GM19397 (cell line): ENCODE results near the gene TMPRSS4.

Experiments used
- ATAC-seq: cut with Tn5 transposase; IDR thresholded peaks from one replicate; pipeline ENCODE4 v1.9.1; 2021; ENCODE audit warnings: mild to moderate bottlenecking, moderate library complexity; ENCODE audit not compliant: unreplicated experiment

The TMPRSS4 gene

DNA sequence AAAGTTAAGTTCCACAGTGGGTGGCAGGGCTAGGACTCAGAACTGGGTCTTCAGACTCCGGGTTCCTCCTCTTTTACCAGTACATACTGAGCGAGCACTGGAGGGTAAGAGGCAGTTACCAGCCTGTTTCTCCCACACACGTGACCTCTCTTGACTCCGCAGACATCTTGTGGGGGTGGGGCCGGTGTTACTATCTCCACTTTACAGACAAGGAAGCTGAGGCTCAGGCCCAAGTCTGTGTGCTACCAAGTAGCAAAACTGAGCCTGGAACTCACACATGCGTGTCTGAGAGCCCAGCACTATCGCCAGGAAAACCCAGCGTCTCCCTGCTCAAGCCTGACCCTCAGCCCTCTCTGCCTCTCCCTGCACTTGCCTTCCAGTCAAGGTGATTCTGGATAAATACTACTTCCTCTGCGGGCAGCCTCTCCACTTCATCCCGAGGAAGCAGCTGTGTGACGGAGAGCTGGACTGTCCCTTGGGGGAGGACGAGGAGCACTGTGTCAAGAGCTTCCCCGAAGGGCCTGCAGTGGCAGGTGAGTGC, 25.9 kb downstream of the TMPRSS4 start:
- ATAC-seq = no peak

DNA sequence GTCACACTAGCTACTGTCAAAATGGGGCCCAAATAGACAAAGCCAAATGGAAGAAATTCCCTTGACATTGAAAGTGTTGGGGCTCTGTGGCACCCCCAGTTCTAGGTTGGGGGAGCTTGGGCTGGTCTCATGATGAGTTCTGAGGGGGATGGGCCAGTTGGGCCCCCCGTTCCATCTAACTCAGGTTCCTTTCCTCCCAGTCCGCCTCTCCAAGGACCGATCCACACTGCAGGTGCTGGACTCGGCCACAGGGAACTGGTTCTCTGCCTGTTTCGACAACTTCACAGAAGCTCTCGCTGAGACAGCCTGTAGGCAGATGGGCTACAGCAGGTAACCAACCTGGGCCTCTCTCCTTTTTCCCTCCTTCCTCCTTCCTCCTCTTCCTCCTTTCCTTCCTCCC, 27.6 kb downstream of the TMPRSS4 start:
- no peak for ATAC-seq

DNA sequence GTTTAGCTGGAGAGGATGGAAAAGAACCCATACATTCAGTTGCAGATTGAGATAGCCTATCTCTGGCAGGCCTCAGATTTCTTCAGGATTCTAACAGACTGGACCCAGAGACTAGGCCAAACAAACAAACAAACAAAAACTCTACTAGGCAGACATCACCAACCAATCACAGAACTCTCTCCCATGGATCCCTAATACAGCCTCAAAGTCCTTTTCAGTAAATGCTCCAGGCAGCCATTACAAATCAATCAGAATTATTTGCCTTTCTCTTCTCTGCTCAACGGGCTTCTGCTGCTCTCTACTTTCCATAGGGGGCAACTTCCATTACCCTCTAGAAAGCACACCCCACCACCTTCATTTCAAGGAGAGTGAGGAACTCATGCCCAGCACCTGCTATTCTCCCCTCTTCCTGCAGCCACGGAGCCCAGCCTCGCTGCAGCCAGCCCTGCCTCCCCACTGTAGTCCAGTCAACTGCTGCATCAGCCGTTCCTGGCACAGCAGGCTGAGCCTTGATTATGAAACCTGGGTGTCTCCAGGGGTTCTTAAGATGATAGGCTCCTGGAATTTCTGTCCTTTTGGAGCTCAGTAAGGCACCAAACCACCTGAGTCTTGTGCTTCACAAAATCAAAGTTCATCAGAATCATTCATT, 28.9 kb downstream of the TMPRSS4 start:
- ATAC-seq = no peak

DNA sequence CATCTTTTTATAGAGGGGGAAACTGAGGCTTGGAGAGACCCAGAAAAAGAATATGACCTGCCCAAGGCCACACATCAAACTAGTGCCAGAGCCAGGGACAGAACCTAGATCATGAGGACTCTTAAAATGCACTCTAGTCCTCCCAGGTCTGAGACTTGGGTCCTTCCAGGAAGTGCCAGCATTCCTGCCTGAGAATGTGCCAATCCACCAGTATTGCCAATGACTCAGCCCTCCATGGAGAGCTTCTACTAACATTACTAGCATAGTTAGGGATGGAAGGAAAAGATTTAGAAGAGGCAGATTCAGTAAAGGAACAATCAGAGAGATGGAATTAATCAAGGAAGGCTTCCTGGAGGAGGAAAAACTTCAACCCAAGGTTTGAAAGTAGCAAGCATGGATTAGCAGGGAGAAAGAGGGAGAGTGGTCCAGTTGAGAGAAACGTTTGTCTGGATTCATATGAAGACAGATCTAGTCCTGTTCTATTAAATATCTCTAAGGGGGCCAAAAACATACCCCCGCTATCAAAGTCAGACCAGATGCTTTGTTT, 30.0 kb downstream of the TMPRSS4 start:
- no peak for ATAC-seq

DNA sequence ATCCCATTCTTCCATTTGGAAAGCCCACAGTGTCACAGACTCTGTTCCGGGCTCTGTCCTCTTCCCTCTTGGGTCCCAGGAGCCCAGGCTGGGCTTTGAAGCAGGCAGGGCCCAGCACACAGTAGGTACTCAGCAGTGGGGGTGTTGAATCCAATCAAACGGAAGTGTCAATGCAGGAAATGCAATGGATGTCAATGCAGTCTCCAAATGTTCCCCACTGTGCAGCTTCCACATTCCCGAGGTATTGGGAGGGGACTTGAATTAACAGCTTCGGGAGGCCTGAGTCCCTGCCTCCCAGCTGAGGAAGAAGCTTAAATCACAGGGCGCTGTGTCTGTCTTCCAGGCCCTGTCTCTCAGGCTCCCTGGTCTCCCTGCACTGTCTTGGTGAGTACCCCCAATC, 31.6 kb downstream of the TMPRSS4 start:
- no peak for ATAC-seq

DNA sequence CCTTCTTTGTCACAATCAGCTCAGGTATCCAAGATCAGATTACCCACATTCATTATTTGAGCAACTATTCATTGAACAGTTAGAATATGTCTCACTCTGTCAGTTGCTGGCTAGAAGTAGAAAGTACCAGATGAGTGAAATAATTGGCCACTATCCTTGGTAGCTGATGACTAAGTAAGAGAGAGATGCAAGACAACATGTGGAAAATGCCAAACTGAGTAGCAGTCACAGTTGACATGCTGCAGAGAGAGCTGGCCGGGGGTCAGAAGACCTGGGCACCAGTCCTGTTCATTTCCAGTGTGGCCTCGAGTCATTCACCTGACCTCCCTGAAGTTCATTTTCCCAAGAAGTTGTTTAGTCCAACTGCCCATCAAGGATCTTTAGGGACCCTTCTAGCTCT, 32.4 kb downstream of the TMPRSS4 start:
- no peak for ATAC-seq

DNA sequence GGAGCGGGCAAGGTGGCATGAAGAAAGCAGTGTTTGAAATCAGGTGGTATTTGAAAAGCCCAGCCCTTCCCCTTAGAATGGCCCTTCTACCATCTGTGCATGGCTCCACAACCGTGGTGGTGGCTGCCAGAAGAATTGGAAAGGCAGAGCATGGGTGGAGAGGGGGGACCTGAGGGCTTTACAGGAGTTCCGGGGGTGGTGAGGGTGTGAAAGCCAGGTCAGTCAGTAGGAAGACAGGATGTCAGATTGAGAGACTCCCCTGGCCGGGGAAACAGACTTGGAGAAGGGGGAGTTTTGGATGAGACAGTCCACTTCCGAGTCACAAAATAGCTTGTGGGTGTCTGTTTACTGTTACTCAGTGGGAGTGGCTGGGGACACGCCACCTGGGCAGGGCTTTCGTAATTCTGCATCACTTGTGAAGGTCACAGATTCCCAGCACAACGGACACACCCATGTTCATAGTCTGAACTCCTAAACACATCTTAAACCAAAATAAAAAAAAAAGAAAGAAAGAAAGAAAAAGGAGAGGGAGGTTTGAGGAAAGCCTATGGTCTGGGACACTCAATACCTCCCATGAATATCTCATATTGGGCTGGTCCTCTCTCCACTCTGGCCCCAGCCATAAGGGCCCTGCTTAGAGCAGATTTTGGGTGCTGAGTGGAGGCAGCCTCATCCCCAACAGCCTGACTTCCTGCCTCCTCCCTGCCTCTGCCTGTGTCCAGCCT, 34.3 kb downstream of the TMPRSS4 start:
- no peak for ATAC-seq

DNA sequence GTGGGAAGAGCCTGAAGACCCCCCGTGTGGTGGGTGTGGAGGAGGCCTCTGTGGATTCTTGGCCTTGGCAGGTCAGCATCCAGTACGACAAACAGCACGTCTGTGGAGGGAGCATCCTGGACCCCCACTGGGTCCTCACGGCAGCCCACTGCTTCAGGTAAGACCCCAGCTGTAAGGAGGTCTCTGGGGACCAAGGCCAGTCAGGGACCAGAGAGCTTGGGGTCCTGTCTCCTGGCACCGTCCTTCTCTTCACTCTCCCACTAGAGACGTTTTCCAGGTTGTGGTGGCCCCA, 34.8 kb downstream of the TMPRSS4 start:
- ATAC-seq = no peak

DNA sequence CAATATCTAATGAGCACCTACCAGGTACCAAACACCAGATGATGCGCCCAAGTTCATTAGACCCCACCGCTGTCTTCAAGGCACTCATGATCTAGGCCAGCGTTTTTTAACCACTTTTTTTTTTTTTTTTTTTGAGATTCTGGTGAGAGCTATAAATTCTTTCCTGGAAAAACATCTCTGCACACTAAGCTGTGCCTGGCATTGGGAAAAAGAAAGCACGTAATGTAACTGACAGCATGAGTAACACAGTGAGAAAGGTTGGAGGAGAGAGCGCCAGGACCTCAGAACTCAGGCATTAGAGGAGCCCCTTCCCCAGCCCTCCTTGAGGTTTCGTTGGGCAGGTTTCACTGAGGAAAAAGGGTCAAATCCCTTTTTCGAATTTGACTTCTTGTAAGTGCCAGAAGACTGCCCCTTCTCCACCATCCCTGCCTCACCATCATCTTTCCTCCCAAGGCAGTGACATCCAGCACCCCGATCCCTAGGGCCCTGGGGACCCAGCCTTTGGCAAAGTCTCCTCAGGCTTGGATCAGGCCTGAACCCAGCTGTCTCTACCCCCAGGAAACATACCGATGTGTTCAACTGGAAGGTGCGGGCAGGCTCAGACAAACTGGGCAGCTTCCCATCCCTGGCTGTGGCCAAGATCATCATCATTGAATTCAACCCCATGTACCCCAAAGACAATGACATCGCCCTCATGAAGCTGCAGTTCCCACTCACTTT, 36.0 kb downstream of the TMPRSS4 start:
- ATAC-seq = no peak

DNA sequence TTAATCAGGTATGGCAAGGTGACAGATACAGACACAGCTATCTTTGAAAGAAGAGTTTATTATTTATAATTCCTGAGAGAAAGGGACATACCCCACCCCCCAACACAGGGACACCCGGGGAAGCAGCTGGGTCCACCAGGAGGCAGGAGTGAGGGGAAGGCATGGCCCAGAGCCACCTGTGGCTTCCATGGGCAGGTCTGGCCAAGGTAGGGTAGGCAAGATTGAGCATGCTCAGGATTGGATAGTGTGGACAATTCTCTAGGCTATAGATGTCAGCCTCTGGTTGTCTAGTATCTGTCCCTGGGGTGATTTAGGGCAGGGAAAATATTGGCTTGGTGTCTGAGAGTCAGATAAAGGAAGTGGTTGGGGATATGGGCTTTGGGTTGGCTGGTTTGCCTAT, 37.4 kb downstream of the TMPRSS4 start:
- no peak for ATAC-seq

DNA sequence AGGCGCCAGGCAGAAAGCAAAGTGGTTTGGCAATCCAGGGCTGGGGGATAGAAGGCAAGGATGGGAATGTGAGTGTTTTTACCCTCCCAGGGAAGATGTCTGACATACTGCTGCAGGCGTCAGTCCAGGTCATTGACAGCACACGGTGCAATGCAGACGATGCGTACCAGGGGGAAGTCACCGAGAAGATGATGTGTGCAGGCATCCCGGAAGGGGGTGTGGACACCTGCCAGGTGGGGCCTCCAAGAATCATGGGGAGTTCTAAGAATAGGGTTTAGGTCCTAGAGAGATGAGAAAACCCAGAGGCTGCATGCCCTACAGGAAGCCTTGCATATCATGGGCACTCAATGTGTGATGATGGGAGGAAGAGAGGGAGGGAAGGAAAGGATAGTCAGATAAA, 38.2 kb downstream of the TMPRSS4 start:
- no peak for ATAC-seq

DNA sequence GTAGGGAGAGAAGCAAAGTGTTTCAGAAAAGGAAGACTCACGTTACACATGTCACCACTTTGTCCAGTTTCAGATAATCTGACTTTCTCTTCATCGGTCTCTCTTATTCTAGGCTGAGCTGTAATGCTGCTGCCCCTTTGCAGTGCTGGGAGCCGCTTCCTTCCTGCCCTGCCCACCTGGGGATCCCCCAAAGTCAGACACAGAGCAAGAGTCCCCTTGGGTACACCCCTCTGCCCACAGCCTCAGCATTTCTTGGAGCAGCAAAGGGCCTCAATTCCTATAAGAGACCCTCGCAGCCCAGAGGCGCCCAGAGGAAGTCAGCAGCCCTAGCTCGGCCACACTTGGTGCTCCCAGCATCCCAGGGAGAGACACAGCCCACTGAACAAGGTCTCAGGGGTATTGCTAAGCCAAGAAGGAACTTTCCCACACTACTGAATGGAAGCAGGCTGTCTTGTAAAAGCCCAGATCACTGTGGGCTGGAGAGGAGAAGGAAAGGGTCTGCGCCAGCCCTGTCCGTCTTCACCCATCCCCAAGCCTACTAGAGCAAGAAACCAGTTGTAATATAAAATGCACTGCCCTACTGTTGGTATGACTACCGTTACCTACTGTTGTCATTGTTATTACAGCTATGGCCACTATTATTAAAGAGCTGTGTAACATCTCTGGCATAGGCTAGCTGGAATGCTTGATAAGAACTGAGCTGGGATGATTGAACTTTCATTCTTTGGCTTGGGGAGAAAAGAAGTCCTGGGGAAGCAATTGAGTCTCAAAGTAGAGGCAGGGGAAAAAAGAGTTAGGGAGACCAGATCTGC, 41.1 kb downstream of the TMPRSS4 start:
- no peak for ATAC-seq

DNA sequence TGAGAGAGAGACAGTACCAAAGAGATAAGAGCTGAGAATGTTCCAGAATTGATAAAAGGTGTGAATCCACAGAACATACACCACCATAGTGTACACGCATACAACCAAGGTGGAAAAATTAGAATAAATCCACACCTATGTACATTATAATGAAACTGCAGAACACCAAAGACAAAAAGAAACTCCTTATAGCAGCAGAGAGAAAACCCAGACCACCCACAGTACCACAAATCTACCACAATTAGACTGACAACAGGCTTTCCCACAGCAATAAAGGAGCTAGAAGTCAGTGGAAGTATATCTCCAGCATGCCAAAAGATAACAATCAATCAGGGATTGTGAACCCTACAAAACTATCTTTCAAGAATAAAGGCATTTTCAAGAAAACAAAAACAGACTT, 43.9 kb downstream of the TMPRSS4 start:
- ATAC-seq = no peak

DNA sequence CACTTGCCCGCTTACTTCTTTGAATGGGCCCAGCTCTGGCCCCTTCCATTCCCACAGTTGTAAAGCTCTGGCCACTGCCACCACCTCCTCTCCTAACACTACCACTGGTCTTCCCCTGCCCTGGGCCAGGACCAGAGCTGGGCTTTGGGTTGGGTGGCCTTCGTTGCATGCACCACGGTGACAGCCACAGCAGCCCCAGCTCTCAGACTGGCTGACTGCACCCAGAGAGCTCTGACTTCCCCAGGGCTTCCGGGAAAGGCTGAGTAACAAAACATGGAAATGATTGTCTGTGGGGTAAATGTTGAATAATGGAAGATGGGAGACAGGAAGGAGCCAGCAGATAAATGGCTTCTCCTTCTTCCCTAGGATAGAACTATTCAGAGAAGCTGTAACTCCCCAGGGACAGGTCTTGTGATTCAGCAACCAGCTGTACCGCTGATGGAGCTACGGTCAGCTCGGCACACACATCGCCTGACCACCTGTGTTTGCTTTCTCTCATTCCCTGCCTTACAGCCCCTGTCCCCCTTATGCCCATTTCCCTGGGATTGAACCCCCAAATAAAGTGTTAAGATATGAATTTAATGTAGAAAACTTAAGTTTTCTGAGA, 48.2 kb downstream of the TMPRSS4 start:
- ATAC-seq = no peak

DNA sequence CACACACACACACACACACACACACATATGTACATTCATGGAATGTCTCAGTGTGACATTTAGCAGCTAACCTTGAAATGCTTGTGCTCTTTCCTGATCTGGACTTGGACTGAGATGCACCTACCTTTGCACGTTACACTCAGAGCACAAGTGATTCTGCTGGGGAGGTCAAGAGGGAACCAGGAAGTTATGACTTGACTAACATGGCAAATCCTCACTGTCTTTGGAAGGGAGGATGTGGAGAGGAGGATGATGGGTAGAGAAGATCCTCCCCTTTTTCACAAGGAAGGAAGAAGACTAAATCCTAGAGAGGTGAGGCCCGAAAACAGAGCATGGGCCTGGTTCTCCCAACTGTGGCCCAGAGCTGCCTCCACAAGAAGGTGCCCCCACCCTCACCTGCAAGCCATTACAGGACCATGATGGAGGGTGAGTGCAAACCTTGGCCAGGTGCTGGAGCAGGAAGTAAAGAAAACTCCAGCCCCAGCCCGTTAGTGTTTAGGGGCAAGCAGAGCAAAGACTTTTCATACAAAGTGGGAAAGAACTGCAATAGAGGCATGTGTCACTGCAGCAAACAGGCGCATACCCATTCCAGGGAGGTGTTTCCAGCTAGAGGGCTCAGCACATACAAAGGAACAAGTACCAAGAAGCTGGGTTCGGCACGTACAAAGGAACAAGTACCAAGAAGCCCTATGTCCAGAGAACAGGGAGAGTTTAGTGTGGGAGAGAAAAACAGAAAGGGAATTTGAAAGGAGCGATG, 49.4 kb downstream of the TMPRSS4 start:
- ATAC-seq = no peak

DNA sequence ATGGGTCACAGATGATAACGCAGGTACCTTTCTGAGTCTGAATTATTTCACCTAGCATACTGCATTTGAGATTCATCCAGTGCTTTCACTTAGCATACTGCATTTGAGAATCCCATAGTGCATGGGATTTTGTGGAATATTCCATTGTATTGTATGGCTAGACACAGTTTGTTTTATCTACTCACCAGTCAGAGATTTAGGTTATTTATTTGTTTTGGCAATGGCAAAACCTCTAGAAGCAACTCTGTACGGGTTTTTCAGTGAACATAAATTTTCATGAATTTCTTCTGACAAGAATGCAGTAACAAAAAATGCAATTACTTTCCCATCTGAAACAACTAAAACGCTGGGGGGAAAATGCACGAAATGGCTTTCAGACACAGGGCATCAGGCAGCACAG, 51.4 kb downstream of the TMPRSS4 start:
- ATAC-seq = no peak

DNA sequence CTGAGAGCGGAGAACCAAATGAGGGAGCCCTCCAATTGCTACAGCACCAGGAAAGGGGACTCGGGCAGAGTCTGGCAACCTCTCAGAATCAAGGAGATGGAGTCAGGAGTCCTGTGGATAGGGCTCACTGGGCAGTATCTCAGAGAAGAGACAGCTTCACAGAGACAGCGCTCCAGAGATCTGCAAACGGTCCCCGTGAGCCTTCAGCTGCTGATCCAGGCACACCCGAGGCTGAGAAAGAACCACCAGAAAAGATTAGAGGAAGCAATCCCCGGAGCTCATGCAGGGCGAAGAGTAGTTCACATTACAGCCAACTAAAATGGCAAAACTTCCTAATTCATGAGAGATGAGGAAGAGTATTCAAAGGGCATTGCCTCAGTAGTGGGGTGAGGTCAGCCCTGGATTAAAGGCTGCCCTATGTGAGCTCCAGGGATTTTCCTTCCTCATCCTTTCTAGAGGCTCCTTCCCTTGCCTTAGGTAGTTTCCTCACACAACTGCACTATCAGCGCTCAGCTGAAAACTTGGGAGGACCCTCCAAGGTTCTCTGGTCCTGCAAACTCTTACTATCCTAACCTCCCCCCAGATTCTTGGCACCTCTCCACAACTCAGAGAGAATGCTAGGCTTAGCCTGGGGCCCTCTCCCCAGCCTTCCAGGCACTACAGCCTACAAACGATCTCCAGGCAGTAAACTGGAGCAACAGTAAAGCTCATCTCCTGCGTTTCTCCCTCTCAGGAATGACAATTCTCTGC, 52.0 kb downstream of the TMPRSS4 start:
- ATAC-seq = no peak

DNA sequence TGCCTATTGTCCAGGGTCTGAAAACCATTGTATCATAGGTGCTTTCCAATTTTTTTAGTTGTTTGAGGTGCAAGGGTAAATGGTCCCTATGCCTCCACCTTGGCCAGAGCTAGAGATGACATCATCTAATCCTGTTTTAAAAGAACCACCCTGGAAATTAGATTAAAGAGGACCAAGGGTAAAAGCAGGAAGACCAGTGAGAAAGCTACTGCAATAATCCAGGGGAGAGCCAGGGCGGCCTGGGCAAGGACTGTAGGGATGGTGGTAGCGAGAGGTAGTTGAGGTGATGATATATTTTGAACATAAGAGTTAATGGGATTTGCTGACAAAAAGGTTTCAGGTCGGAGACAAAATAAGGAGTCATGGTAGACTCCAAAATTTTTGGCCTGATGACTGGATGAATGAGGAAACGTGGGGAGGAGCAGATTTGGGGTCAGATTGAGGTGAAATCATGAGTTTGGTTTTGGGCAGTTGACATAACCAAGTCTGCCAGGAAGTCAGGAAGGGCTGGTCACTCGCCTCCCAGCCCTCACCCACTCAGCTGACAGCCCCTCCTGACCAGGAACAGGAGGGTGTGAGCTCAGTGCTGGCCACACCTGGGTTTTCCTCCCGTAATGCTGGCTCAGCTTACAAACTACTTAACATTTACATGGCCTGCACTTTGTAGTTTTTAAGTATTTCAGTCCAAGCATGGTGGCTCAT, 52.7 kb downstream of the TMPRSS4 start:
- ATAC-seq = no peak
